NCI-H2107 treated with DMSO at 0.1 percent for 48 hours (cell line): ENCODE data around the gene CCDC187.
A peak's percentile ranks its signal among the peaks of the same experiment; 100 is the strongest.
"Not testable (repeated sequence)": the region's sequence is repeated elsewhere in the genome, so short reads cannot be mapped to it uniquely, and the experiment has no call there.

Experiments
- DNase-seq: peaks from one replicate; lab custom pipeline; 2025; ENCODE audit not compliant: unreplicated experiment; lab: John Stamatoyannopoulos, UW

Gene CCDC187

GRCh38 chr9:136273244-136273865 is 30.5 kb downstream of the CCDC187 start:
- DNase-seq: peak; percentile 66

GRCh38 chr9:136270173-136270705 is 33.7 kb downstream of the CCDC187 start:
- DNase-seq: no peak

GRCh38 chr9:136268735-136269134 is 35.2 kb downstream of the CCDC187 start:
- peak; percentile 13 for DNase-seq

- no peak for DNase-seq
Measured at GRCh38 chr9:136268318-136268717, 35.6 kb downstream of the CCDC187 start.

- DNase-seq: no peak
Measured at GRCh38 chr9:136267261-136268111, 36.4 kb downstream of the CCDC187 start.

GRCh38 chr9:136266641-136267040 is 37.3 kb downstream of the CCDC187 start:
- DNase-seq: not testable (repeated sequence)

- no peak for DNase-seq
Measured at GRCh38 chr9:136265561-136266355, 38.1 kb downstream of the CCDC187 start.

GRCh38 chr9:136264441-136265405 is 39.2 kb downstream of the CCDC187 start:
- no peak for DNase-seq

GRCh38 chr9:136264031-136264430 is 39.9 kb downstream of the CCDC187 start:
- peak; percentile 42 for DNase-seq

- no peak for DNase-seq
Measured at GRCh38 chr9:136262671-136263178, 41.2 kb downstream of the CCDC187 start.

GRCh38 chr9:136261686-136262430 is 42.0 kb downstream of the CCDC187 start:
- no peak for DNase-seq

GRCh38 chr9:136260936-136261472 is 42.9 kb downstream of the CCDC187 start:
- DNase-seq: no peak

- DNase-seq: no peak
Measured at GRCh38 chr9:136260521-136260920, 43.4 kb downstream of the CCDC187 start.

GRCh38 chr9:136259836-136260235 is 44.1 kb downstream of the CCDC187 start:
- no peak for DNase-seq

GRCh38 chr9:136259517-136259813 is 44.4 kb downstream of the CCDC187 start:
- DNase-seq: no peak

- no peak for DNase-seq
Measured at GRCh38 chr9:136258786-136259516, 44.9 kb downstream of the CCDC187 start.

GRCh38 chr9:136258299-136258625 is 45.6 kb downstream of the CCDC187 start:
- DNase-seq: no peak

GRCh38 chr9:136257381-136258298 is 46.3 kb downstream of the CCDC187 start:
- no peak for DNase-seq
